Adipocyte (in vitro differentiated cells): ENCODE results near the gene LYZL1.
A peak's percentile ranks its signal among the peaks of the same experiment; 100 is the strongest.

Experiments
- DNase-seq: peaks from one replicate; pipeline ENCODE4 v3.0.0-alpha.2; 2015; ENCODE audit warnings: low read depth
- H3K27me3 ChIP-seq: replicated peaks from 2 replicates; pipeline ENCODE4 v1.7.0; 2013; ENCODE audit warnings: mild to moderate bottlenecking, low read length, moderate library complexity; ENCODE audit not compliant: control insufficient read depth, insufficient read depth
- H3K36me3 ChIP-seq: 2 replicates; pipeline ENCODE4 v1.7.0; 2013; ENCODE audit warnings: low read length, mild to moderate bottlenecking, moderate library complexity; ENCODE audit not compliant: control insufficient read depth, insufficient read depth, severe bottlenecking
- H3K4me1 ChIP-seq: 2 replicates; pipeline ENCODE4 v1.7.0; 2013; ENCODE audit warnings: mild to moderate bottlenecking, low read length, moderate library complexity; ENCODE audit not compliant: control insufficient read depth, insufficient read depth
- H3K4me3 ChIP-seq: 2 replicates; pipeline ENCODE4 v1.7.0; 2013; ENCODE audit warnings: mild to moderate bottlenecking, low read length, moderate library complexity
- H3K9ac ChIP-seq: 2 replicates; pipeline ENCODE4 v1.7.0; 2013; ENCODE audit warnings: mild to moderate bottlenecking, low read length, moderate library complexity
- H3K9me3 ChIP-seq: 2 replicates; pipeline ENCODE4 v1.7.0; 2013; ENCODE audit warnings: mild to moderate bottlenecking, low read length, moderate library complexity; ENCODE audit not compliant: control insufficient read depth

The LYZL1 gene

DNA sequence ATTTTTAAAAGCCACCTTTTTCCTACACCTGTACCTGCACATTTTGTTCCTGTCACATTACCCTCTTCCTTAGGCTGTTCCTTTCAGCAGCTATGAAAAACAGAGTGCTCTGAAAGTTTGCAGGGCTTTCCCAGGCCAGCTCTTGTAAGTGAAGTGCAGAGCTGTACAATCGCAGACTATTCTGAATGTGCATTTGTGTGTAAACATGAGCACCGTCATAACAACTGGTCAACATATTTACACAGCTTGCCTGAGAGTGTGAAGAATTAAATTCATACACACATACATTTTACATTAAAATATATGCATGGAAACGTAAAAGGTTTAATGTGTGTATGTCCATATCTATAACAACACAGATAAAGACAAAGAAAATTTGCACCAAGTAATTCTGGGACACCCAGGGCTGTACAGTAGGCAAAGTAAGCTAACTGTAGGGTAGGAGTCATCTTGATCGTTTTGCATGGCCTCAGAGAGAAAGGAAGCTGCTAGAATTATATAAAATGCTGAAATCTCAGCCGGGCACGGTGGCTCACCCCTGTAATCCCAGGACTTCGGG lies 23.6 kb upstream of the LYZL1 start:
- Histone ChIP-seq H3K9ac (no peak overlapping the region), H3K27me3 (peaks cover 16% of the 10 kb centered on the region), H3K4me1 (no peaks in the 10 kb centered on the region), H3K36me3 (no peaks in the 10 kb centered on the region), H3K9me3 (peaks cover under 1% of the 10 kb centered on the region), H3K4me3 (no peak overlapping the region)
- DNase-seq: no peak

DNA sequence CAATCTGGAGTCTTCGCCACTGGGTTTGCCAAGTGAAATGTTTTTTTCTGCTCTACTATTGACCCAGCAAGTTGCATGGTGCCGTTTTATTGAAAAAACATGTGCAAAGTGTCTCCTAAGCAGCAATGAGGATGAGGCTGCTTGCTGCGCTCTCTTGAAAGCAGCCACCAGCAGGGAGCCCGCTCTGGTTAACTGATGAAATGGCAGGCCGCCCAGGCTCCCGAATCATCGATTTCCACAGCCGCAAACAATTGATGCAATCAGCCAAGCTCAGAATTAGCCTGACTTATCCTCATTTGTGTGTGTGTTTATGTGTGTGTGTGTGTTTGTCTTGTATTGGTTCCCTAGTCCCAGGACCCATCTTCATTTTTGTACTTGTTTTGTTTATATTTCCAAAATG lies 22.2 kb upstream of the LYZL1 start:
- DNase-seq: peak; percentile 45
- peaks cover 13% of the 10 kb centered on the region for H3K9me3 ChIP-seq

DNA sequence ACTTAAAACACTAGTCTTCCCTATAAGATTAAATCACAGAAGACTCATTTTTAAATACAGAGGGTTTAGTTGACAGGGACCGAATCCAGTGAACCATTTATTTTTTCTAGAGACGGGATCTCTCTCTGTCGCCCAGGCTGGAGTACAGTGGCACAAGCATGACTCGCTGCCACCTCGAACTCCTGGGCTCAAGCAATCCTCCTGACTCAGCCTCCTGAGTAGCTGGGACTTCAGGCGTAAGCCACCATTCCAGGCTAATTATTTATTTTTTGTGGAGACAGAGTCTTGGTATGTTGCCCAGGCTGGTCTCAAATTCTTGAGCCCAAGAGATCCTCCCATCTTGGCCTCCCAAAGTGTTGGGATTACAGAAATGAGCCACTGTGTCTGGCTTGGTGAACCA lies 20.9 kb upstream of the LYZL1 start:
- Histone ChIP-seq H3K27me3 (peaks cover 11% of the 10 kb centered on the region), H3K36me3 (no peaks in the 10 kb centered on the region), H3K9me3 (peaks cover 13% of the 10 kb centered on the region), H3K4me3 (no peak overlapping the region), H3K9ac (no peak overlapping the region), H3K4me1 (no peaks in the 10 kb centered on the region)
- DNase-seq: no peak

More for the DNA sequence above, 22.2 kb upstream of the LYZL1 start:
- no peak overlapping the region for H3K4me3 ChIP-seq
- no peaks in the 10 kb centered on the region for H3K36me3 ChIP-seq
- no peaks in the 10 kb centered on the region for H3K4me1 ChIP-seq
- H3K27me3 ChIP-seq: peaks cover 16% of the 10 kb centered on the region
- no peak overlapping the region for H3K9ac ChIP-seq

DNA sequence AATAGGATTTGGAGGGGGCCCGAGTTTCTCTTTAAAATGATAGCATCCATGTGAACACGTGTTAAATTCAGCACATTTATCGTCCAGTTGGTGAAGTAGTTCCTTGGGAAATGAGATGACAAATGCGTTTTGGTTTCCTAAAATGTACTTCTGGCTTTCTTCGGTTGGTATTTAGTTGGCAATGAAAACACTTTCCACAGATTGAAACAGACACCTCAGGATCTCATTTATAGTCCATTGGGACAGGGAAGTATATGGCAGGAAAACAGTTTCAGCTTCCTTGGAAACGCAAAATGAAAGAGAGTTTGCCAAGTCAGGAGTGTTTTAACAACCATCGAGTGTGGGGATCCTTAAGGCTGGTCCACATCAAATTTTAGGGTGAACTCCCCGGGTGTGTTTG lies 19.4 kb upstream of the LYZL1 start:
- no peaks in the 10 kb centered on the region for H3K36me3 ChIP-seq
- no peaks in the 10 kb centered on the region for H3K4me1 ChIP-seq
- peaks cover 4% of the 10 kb centered on the region for H3K27me3 ChIP-seq
- peaks cover 13% of the 10 kb centered on the region for H3K9me3 ChIP-seq
- no peak overlapping the region for H3K4me3 ChIP-seq
- H3K9ac ChIP-seq: no peak overlapping the region
- no peak for DNase-seq

DNA sequence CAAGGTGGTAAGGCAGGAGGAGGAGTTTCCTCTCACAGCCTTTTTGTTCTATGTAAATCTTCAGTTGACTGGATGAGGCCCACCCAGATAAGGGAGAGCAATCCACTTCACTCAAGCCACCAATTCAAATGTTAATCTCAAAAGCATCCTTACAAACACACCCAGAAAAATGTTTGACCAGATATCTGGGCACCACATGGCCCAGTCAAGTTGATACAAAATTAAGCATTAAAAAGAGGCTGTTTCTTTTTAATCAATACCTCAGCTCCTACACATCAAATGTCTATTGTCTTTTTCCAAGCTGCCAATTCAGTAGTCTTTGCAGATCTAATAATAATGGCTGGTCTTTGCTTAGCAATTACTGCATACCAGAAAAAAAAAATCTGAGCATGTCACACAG lies 18.0 kb upstream of the LYZL1 start:
- DNase-seq: no peak
- Histone ChIP-seq H3K4me1 (no peaks in the 10 kb centered on the region), H3K4me3 (no peak overlapping the region), H3K36me3 (no peaks in the 10 kb centered on the region), H3K9me3 (peaks cover 13% of the 10 kb centered on the region), H3K27me3 (peaks cover 4% of the 10 kb centered on the region), H3K9ac (no peak overlapping the region)

DNA sequence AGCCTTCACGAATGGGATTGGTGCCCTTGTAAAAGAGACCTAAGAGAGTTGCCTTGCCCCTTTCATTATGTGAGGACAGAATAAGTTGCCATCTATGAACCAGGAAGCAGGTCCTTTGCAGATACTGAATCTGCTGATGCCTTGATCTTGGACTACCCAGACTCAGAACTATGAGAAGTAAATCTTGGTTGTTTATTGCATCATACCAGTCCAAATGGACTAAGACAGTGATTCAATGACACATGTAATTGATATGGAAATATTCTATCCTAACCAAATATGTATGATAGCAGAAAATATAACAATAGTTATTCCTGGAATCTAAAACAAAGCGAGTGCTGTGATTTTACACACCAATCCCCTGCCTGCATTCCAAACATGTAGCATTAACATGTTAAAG lies 17.0 kb upstream of the LYZL1 start:
- no peak overlapping the region for H3K9ac ChIP-seq
- H3K36me3 ChIP-seq: no peaks in the 10 kb centered on the region
- H3K4me1 ChIP-seq: no peaks in the 10 kb centered on the region
- peaks cover 4% of the 10 kb centered on the region for H3K27me3 ChIP-seq
- no peak for DNase-seq
- peaks cover 13% of the 10 kb centered on the region for H3K9me3 ChIP-seq
- no peak overlapping the region for H3K4me3 ChIP-seq

DNA sequence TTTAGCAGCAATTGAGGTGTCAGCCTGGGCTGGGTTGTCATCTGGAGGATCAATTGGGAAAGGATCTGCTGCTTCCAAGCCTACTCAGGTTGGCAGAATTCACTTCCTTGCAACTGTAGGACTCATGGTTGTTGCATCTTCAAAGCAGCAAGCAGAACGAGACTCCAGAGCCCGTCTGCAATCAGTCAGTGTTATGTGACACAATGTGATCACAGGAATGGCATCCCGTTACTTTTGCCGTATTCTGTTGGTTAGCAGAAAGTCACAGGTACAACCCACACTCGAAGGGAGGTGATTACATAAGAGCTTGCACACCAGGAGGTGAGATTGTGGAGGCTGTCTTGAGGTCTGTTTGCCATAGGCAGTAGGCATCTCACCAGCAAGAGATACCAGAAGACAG lies 15.4 kb upstream of the LYZL1 start:
- Histone ChIP-seq H3K36me3 (no peaks in the 10 kb centered on the region), H3K4me3 (no peak overlapping the region), H3K9ac (no peak overlapping the region), H3K4me1 (no peaks in the 10 kb centered on the region), H3K27me3 (peaks cover 5% of the 10 kb centered on the region), H3K9me3 (peaks cover 13% of the 10 kb centered on the region)
- no peak for DNase-seq

DNA sequence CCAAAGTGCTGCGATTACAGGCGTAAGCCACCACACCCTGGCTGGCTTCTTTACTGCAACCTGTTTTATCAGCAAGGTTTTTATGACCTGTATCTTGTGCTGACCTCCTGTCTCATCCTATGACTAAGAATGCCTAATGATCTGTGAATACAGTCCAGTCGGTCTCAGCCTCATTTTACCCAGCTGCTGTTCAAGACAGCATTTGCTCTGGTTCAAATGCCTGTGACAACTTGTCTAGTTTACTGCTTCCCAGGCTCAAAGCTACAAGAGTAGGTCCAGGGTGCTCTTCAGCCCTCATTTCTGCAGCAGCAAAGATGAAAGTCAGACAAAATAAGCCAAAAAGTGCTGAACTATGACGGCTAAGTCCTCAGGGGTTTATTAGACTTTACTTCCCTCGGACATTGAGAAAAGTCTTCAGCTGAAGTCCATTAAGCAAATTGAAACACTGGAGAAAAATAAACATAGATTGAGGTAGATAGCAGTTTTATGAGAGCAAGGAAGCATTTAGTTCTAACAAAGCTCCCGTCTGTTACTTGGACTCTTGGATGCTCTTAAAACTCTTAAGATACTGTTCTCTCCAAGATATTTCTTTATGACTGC lies 12.5 kb upstream of the LYZL1 start:
- DNase-seq: no peak
- H3K9ac ChIP-seq: no peak overlapping the region
- H3K27me3 ChIP-seq: peaks cover 17% of the 10 kb centered on the region
- no peaks in the 10 kb centered on the region for H3K36me3 ChIP-seq
- no peak overlapping the region for H3K4me3 ChIP-seq
- no peaks in the 10 kb centered on the region for H3K4me1 ChIP-seq
- H3K9me3 ChIP-seq: peaks cover 2% of the 10 kb centered on the region

DNA sequence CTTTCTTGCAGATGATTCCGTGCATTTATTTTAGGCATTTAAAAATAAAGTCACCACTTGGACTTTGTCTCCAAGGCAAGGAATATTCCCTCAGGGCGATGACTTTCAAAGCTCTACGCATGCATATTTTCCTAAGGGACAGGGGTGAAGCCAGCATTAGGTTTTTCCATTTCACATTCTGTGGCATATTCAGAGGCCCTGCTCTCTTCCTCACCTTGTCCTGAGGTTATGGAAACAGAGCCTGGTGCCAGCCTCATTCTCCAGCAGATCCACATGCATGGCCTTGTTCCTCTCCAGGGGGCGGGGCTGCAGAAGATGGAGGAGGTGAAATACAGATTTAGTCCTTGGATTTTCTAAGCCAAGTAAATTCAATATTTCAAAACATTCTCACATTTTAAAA lies 11.6 kb upstream of the LYZL1 start:
- Histone ChIP-seq H3K9me3 (no peaks in the 10 kb centered on the region), H3K4me1 (no peaks in the 10 kb centered on the region), H3K4me3 (no peak overlapping the region), H3K27me3 (peaks cover 17% of the 10 kb centered on the region), H3K36me3 (no peaks in the 10 kb centered on the region), H3K9ac (no peak overlapping the region)
- no peak for DNase-seq

DNA sequence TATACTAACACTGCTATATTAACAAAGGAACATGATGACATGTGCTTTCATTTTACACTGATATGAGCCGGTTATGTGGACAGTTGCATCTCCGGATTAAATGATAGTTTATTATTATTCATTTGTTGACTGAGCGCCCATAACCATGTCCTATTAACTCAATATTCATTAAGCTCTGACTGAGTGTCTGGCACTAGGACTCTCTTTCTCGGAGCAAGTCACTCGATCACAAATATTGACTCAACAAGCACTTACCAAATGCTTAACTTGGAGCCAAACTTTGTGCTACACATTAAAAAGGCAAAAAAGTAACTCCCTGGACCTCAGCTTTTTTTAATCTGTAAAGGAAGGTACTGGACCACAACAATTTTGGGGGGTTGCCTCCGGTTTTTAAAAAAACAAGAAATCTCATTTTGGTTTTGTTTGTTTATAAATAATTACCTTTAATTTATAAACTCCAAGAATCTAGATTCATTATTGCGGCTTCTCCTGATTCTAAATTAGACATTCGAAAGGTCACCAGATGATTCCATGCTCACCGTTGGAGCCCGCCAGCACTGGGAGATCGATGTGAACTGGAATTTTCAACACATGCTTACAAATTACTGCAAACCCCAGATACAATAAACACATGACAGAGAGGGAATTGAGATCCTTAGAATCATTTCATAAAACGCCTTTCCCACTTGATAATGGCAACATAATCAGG lies 8.9 kb upstream of the LYZL1 start:
- Histone ChIP-seq H3K4me1 (no peaks in the 10 kb centered on the region), H3K36me3 (no peaks in the 10 kb centered on the region), H3K27me3 (peaks cover 27% of the 10 kb centered on the region), H3K9me3 (no peaks in the 10 kb centered on the region), H3K9ac (no peak overlapping the region), H3K4me3 (no peak overlapping the region)
- no peak for DNase-seq

DNA sequence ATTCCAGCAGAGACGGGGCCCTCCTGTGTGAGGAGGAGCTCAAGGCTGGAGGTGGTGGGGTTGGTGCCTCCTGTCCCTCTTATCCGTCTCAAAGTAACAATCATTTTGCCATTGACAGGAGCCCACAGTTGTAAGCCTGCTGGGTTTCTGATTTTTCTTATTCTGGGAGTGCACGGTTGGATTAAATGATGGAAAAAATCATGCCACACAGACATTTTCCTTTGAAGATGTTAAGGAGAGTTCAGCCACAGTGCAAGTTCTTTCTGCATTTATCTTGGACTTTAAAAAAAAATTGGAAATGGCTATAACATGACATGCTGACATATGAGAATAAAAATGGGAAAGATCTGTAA lies 8.4 kb upstream of the LYZL1 start:
- Histone ChIP-seq H3K9me3 (no peaks in the 10 kb centered on the region), H3K9ac (no peak overlapping the region), H3K4me1 (no peaks in the 10 kb centered on the region)

More for the DNA sequence above, 8.4 kb upstream of the LYZL1 start:
- Histone ChIP-seq H3K36me3 (no peaks in the 10 kb centered on the region), H3K4me3 (no peak overlapping the region), H3K27me3 (peaks cover 28% of the 10 kb centered on the region)
- DNase-seq: no peak
